HG03095 (cell line): ENCODE measurements around the gene SUMO3.

Source experiments
- ATAC-seq: cut with Tn5 transposase; IDR thresholded peaks from one replicate; pipeline ENCODE4 v1.9.1; 2021; ENCODE audit warnings: moderate library complexity; ENCODE audit not compliant: unreplicated experiment

Gene SUMO3

DNA sequence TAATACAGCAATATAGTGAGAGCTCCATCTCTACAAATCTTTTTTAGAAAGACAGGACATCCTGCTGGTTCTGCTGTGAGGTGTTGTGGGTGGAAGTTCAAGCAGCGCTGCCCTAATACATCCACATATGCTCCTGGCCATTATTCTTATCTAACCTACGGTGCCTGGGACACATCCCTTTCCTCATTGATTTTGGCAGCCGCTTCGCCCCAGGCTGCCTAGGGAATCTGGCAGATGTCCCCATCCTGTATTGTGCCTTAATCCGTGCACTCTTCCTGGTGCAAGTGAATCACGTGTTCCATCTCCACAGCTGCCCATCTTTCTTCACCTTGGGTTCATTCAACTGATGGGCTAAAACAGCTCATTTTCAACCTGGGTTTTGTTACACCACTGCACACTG, 13.1 kb downstream of the SUMO3 start:
- no peak for ATAC-seq

DNA sequence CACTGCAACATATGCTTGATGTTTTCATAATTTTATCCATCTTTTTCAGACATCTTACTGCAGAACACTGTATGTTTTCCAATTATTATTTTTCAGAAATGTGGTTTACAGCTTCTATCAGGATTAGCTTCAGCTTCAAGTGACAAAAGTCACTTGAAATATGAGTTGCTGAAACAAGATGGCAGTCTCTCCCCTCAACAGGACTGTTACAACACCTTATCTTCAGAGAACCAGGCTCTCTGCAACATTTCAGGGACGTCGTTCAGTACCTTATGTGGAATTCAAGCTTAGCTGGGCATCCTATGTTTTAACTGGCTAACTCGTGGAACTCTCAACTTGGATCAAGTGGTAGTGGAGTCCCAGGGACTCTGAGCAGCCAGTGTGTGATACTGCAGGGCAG, 14.2 kb downstream of the SUMO3 start:
- no peak for ATAC-seq

DNA sequence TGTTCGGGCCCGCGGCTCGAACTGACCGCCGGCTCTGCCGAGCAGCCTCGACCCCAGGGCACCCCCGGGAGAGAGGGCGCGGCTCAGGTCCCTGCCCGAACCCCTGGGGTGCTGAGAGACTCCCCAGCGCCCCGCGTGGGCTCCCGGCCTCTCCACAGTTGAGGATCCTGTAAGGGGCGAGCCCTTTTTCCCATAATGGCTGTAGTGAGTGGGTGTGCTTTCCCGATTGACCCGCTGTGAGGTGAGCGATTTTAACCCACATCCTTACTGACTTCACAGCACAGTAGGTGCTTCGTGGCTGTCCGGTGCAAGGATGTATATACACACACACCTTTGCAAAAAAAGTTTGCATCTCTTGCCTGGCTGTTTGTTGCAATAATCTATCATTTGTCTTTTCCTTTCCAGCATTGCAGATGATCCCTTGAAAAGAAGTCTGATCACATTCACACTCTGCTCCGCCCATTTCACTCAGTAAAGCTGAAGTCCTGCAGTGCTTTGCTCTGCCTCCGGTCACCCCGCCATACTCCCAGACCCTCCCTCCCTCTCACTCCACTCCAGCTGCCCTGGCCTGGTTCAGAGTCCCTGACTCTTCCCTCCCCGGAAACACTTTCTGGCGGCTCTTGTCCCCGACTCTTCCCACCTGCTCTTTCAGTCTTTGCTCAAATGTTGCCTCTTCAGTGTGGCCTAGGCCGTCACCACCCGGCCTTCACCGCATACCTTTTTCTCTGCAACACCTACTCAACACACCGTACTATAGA, 15.3 kb downstream of the SUMO3 start:
- ATAC-seq, result no peak

DNA sequence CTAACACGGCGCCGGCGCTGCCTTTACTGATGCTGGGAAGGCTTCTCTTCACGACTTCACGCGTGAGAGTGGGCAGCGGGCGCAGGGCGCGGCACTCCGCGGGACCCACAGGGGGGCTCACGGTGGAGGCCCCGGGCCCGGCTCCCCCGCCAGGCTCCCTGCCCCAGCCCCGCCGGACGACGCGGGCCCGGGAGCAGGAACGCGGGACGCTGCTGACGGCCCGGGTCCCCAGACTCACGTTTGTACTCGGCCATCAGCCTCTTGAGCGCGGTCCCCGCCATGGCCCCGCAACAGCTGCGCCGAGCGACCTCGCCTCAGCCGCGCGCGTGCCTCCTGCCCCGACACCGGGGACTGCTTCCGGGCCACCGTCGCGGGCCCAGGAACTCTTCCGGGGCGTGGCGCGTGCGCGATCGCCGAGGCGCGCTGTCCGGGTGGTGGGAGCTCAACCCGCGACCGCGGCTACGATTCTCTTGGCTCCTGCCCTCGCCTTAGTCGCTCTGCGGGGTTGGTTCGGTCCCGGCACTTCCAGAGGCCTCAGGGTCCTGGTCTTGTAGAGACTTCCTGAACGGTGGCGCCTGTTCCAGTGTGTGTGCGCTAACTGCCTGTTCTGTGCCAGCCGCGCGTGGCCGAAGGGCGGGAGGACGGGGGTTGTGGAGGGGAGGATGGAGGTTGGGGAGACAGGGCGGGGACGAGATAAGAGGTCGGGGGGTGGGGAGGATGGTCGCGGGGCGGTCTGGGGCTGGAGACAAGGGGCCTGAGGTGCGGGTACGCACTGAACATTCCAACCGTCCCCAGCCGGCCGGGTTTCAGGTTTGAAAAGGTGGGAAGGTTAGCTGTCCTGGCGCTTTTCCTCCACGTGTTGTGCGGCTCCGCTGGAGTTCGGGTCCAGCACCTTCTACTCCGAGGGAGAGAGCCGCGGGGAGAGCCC, 16.1 kb downstream of the SUMO3 start, which contains the start of gene UBE2G2:
UBE2G2 (minus strand) TSS at position 353 of the 928 bp plus-strand sequence; CDS start at position 281, 72 bp downstream.
- ATAC-seq, result peak; percentile 79

DNA sequence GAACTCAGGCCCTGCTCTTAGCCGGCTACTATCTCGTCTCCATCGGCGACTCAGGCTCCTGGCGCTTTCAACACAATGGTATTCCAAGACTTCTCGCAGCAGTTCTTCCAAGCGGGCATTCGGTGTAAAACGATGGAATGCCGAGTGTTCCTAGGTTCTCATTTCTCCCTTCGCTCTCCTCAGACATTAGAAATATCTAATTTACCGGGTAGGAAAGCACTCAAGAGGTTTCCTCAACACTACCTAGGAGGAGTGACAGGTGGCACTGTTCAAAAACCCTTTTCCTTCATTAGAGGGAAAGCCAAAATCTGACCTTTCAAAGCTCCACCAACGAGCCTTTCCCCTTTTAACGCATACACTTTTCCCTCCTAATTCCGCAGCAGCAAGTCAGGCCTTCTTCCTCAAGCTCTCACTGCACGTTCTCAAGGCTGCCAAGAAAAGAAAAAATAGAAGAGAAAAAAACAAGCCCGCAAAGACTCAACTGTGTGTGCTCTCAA, 16.8 kb downstream of the SUMO3 start:
- no peak for ATAC-seq

DNA sequence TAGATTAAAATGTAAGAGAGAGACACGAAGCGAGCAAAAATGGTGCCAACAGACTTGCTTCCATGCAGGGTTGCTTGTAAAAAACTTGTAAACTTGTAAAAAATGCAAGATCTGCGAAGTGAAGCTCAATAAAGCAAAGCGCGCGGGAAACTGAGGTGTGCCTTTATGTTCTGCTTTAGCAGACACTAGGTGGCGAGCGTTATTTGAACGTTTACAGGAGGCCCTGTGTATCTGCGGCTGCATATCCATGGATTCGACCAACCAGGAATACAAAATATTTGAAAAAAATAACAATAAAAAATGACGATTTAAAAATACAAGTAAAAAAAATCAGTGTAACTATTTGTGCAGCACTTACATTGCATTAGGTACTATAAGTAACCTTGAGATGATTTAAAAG, 17.8 kb downstream of the SUMO3 start:
- ATAC-seq, result no peak

DNA sequence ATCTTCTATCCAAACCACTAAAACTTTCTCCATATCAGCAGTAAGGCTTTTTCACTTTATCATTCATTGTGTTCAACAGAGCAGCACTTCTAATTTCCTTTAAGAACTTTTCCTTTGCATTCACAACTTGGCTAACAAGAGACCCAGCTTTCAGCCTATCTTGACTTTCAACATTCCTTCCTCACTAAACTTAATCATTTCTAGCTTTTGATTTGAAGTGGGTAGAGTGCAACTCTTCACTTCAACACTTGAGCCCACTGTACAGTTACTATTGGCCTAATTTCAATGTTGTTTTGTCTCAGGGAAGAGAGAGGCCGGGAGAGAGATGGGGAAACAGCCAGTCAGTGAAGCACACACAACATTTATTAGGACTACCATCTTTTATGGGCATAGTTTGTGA, 18.2 kb downstream of the SUMO3 start:
- ATAC-seq, result no peak

DNA sequence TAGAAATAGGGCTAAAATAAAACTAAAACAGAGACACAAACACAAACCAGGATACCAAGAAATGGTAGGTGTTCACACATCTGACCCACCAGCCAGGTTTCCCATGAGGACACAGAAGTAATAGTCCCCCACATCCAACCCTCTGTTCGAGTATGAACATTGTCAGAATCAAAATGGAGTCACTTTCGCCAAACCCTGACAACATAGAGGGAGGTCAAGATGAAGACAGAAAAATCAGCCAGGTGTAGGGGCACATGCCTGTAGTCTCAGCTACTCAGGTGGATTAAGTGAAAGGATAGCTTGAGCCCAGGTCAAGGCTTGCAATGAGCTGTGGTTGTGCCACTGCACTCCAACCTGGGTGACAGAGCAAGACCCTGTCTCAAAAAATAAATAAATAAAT, 20.1 kb downstream of the SUMO3 start:
- no peak for ATAC-seq

DNA sequence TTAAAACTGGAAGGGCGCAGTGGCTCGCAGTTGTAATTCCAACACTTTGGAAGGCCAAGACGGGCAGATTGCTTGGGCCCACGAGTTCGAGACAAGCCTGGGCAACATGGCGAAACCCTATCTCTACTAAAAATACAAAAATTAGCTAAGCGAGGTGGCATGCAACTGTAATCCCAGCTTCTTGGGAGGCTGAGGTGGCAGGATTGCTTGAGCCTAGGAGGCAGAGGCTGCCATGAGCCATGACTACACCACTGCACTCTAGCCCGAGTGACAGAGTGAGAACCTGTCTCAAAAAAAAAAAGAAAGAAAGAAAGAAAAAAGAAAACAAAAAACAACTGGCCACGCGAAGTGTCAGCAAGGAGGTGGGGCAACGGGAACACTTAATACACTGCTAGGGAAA, 22.5 kb downstream of the SUMO3 start:
- no peak for ATAC-seq

DNA sequence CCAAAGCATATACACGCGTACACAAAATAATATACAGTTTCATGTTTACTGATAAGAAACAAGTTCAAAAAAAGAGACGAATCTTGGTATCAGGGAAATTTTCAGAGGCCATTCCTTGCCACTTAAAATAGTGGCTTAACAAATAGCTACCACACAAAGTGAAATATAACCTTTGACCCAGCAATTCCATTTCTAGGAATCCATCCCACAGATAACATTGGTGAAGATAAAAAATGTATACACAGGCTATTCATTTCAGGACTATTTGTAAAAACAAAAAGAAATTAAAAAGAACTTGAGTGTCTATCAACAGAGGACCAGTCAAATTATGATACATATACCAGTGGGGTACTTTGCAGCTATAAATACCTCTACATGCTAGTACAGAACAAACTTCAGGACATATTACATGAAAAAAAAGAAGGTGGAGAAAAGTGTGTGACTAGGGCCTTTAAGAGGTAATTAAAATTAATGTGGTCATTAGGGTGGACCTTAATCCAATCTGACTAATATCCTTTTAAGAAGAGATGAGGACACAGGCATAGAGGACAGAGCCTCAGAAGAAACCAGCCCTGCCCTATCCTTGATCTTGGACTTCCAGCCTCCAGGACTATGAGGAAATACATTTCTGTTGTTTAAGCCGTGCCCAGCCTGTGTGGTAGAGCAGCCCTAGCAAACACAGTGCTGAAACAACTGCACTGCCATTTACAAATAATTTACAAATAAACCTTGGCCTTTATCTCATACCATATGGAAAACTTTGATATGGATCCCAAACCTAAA, 24.1 kb downstream of the SUMO3 start:
- ATAC-seq, result no peak

DNA sequence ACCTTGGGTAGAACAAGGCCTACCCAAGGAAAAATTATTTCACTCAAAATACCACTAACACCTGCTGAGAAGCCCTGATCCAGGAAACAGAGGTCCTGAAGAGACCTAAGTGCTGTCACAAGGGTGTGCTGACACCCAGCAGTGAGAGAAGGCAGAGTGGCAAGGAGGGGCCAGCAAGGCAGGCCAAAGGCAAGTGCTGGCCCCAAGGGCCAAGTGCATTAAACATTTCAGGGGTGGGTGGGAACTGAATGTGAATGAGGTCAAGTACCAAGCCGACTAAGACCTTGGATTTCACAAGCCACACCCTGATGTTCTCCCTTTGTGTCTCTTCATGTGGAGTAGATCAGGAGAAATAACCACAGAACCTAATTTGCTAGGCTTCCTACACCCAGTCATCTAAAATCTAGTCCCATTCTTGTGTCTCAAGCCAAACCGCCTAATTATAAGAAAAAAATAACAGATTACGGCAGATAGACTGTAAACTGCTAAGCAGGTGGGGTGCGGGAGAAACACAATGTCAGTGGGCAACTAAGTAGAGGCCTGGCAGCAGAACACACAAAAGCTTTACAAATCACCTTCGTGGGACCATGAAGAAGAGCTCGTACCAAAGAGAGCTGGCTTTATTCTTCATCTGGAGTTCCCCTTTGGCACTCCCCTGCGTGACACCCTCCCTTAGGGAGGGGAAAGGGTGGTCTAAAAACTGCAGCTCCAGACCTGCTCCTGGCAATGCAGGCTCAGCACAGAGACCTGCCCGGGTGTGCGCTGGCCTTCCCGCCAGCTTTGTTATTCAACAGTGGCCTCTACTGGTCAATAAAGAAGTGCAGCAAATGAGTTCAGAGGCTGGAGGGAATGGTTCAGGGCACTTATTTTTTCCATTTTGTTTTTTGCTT, 24.9 kb downstream of the SUMO3 start:
- peak; percentile 52 for ATAC-seq

DNA sequence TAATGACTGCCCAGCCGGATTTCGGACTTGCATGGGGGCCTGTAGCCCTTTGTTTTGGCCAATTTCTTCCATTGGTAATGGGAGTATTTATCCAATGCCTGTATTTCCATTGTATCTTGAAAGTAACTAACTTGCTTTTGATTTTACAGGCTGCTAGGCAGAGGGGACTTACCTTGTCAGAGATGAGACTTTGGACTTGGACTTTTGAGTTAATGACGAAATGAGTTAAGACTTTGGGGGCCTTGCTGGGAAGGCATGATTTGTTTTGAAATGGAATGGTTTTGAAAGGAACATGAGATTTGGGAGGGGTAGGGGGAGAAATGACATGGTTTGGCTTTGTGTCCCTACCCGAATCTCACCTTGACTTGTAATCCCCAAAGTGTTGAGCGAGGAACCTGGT, 25.9 kb downstream of the SUMO3 start:
- ATAC-seq, result no peak

DNA sequence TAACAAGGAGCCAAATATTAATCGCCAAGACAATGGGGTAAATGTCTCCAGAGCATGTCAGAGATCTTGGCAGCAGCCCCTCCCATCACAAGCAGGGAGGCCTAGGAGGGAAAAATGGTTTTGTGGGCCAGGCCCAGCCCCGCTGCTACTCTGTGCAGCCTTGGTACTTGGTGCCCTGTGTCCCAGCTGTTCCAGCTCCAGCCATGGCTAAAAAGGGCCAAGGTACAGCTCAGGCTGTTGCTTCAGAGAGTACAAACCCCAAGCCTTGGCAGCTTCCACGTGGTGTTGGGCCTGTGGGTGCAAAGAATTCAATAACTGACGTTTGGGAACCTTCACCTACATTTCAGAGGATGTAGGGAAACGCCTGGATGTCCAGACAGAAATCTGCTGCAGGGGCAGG, 26.6 kb downstream of the SUMO3 start:
- ATAC-seq, result no peak

DNA sequence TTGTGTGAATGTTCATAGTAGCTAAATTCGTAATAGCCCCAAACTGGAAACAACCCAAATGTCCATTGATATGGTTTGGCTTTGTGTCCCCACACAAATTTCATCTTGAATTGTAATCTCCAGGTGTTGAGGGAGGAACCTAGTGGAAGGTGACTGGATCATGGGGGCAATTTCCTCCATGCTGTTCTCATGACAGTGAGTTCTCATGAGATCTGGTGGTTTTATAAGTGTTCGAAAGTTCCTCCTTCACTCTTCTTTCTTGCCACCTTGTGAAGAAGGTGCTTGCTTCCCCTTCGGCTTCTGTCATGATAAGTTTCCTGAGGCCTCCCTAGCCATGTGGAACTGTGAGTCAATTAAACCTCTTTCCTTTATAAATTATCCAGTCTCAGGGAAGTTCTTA, 27.5 kb downstream of the SUMO3 start:
- no peak for ATAC-seq

DNA sequence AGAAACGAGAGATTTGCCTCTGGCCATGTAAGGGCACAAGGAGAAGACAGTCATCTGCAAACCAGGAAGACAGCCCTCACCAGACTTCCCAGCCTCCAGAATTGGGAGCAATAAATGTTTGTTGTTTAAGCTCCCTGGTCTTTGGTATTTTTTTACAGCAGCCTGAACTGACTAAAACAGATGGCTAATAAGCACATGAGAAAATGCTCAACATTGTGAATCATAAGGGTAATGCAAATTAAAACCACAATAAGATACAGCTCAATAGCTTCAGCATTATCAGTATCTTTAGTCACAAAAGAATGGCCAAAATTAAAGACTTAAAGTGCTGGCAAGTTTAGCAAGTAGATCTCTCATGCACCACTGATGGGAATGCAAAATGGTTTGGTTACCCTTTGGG, 28.0 kb downstream of the SUMO3 start:
- no peak for ATAC-seq

DNA sequence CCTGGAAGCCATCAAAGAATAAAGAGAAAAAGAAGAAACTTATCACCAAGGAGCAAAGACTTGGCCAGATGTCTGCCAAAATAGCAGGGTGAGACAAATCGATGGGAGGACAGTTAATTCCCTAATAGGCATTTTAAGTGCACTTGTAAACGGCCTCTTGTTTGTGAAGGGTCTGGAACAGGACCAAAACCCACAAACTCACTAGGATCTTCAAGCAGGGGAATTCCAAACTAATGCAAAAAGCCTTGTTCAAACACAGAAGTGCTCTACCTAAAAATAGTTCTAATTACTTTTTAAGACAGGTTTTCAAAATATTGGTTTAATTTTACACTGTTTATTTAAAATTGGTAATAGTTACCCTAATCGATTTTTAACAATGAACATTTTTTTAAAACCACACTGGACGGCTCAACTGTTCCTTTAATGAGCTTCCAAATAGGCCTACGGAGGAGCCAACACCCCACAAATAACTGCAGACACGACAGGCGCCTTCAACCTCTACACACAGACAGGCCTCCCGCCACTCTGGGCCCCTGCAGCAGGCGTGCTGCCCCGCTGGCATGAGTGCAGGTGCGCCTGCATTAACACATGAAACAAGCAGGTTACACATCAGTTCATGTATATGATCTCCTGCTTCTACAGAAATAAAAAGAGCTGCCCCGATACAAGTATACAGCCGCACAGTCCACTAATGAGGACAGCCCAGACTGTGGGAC, 32.1 kb downstream of the SUMO3 start:
- no peak for ATAC-seq

DNA sequence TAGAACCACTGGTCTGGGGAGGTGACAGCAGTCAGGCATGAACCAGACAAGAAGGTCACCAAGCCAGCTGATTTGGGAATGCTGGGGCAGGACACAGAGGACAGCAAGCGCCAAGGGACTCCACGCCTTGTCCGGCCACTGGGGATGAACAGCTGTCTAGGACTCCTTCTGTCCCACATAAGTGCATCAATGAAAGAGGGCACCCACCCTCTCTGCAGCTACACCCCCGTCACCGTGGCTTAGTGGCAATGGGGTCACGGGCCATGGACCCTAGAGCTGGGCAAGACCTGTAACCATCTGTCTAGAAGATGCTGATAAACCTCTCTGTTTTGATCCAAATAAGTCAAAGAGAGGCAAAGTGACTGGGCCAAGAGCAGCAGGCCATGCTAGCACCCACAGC, 33.1 kb downstream of the SUMO3 start:
- ATAC-seq, result no peak

DNA sequence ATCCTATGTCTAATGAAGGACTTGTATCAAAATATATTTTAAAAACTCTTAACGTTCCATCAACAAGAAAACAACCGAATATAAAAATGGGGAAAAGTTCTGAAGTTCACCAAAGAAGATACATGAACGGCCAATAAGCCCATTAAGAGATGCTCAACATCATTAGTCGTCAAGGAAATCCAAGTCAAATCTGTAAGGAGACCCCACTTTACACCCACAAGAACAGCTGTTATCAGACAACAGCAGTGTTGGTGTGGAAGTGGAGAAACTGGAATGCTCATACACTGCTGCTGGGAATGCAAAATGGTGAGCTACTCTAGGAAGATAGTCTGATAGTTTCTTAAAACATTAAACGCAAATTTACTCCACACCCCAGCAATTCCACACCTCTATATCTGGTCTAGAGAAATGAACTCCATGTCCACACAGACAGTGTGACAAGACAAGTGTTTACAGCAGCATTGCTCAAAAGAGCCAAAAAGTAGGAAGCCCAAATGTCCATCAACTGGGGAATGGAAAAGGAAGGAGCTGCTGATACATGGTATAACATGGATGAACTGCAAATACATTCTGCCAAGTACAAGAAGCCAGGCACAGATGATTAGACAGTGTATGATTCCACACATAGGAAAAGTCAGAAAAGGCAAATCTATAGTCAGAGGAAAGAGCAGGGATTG, 34.7 kb downstream of the SUMO3 start:
- no peak for ATAC-seq
